GM21723 (cell line): ENCODE data around the gene SF3B2.
"Not testable (repeated sequence)": the region's sequence is repeated elsewhere in the genome, so short reads cannot be mapped to it uniquely, and the experiment has no call there.

Source experiments
- ATAC-seq: cut with Tn5 transposase; IDR thresholded peaks from one replicate; pipeline ENCODE4 v1.9.1; 2021; ENCODE audit warnings: mild to moderate bottlenecking, moderate library complexity; ENCODE audit not compliant: unreplicated experiment

The SF3B2 gene

GRCh38 chr11:66071381-66071801 lies 19.2 kb downstream of the SF3B2 start:
- no peak for ATAC-seq

DNA sequence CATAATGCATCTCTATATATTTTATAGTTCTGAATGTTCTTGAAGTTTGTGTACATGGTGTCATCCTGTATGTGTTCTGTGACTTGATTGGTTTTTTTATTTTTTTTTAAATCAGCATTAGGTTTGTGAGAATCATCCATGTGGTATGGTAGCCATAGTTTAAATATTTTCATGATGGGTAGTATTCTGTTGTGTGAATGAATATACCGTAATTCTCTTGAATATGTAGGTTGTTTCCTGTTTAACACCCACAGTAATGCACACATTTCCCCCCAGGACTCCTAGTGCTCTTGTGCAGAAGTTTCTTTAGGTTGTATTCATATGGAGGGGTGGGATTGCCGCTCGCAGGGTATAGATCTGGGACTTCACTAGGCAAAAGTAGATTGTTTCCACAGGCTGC lies 19.9 kb downstream of the SF3B2 start:
- ATAC-seq = no peak

- no peak for ATAC-seq
Observed at GRCh38 chr11:66072518-66072917, 20.4 kb downstream of the SF3B2 start.

- no peak for ATAC-seq
Observed at GRCh38 chr11:66073669-66074068, 21.5 kb downstream of the SF3B2 start.

GRCh38 chr11:66075273-66075672 lies 23.1 kb downstream of the SF3B2 start:
- ATAC-seq = no peak

GRCh38 chr11:66076561-66076960 lies 24.4 kb downstream of the SF3B2 start:
- no peak for ATAC-seq

GRCh38 chr11:66077927-66078326 lies 25.8 kb downstream of the SF3B2 start:
- ATAC-seq = no peak

DNA sequence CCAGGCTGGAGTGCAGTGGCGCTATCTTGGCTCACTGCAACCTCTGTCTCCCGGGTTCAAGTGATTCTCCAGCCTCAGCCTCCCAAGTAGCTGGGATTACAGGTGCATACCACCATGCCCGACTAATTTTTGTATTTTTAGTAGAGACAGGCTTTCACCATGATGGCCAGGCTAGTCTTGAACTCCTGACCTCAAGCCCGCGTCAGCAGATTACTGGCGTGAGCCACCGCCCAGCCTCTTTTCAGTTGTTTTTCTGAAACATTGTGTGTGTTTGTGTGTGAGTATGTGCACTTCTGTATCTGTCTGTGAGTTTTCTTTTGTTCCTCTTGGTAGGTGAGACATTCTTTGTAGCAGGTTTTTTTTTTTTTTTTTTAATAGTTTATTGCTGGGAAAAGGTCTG lies 26.8 kb downstream of the SF3B2 start:
- not testable (repeated sequence) for ATAC-seq

DNA sequence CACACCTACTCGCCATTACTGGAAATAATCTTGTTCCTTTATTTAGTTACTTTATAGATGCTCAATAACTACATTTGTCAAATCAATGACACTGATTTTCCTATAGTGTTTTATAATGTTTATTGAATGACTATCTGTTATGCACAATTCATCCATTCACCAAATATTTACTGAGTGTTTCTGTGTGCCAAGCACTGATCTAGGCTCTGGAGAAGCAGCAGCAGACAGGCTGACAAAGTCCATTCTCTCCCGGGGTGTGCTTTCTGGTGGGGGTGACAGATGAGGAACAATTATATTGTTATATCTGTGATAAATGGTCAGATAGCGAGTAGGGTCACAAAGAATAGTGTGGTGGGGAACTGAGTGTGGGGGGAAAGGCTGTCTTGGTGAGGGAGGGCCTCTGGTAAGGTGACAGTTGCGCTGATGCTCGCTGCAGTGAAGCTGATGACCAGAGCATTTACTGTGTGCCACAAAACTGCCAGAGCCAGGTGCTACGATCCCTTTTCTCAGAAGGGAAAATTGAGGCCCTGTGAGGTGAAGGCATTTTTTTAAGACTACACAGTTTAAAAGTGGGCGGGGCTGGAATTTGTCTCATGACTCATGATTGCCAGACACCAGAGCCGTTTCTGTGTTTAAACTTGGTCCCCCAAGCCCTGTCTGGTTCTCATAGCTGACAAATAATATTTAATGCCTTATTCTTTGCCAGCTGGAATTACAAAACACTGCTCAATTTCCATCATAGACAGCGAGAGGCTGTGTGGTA lies 28.1 kb downstream of the SF3B2 start:
- no peak for ATAC-seq

DNA sequence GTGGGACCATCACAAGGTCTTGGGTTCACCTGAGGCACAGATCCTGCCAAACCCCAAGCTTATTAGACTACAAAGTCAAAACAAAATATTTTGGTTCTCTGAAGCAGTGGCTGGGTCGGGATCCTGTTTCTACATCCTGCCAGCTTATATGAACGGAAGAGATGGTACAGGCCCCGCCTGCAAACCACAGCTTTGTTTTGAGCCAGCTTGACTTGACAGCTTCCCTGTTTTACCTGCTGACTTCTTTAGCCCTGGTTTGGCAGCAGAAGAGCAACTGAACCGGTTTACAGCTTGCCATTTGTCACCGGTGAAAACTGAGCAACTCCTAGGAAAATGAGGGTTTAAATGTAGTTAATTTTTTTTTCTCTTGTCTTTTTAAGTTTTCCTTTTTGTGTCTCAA lies 29.3 kb downstream of the SF3B2 start:
- ATAC-seq = peak; percentile 63

DNA sequence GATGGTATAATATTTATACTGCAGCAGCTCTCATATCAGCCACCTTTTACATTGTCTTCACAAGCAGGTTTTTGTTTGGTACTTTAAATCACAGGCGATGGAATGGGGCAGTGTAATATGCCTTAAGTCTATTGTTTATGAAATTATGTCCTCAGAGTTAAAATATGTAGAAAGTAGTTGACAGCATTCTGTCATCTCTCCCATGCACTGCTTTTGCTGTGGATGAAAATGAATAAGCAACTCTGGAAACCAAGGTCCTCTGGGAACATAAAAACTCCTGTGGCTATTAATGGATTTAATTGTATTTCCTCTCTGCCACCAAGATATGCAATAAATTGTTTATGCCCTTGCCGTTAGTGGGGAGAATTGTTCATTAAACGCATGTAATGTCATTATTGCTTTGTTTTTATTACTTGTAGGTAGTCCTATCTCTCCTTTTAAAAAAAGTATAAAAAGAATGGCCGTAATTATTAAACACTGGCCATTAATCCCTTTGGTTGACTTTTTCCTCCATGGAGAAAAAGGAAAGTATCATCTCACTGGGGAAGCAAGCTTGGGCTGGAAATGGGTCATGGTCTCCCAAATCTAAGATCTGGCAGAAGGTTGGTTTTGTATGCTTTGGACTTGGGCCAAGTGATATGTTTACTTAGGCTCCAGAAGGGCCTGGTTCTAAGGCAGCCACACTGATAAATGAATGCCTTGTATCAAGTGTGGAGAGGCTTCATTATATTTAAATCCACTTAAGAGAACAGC lies 31.0 kb downstream of the SF3B2 start:
- ATAC-seq = no peak

DNA sequence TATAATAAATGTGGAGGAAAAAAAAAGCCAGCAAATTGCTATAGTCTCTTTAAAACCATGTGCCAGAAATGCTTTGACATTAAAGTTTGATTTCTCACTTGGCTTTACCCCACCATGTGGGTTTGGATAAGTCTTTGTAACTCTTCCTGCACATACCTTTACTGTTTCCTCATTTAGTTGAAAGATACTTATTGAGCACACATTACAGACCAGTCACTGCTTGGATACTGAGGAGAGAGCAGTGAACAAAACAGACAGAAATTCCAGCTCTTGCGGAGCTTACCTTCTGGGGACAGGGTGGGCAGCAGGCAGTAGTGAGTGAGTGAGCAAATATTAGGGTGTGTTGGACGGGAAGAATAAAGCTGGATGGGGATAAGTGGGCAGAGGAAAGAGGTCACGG lies 31.6 kb downstream of the SF3B2 start:
- no peak for ATAC-seq

DNA sequence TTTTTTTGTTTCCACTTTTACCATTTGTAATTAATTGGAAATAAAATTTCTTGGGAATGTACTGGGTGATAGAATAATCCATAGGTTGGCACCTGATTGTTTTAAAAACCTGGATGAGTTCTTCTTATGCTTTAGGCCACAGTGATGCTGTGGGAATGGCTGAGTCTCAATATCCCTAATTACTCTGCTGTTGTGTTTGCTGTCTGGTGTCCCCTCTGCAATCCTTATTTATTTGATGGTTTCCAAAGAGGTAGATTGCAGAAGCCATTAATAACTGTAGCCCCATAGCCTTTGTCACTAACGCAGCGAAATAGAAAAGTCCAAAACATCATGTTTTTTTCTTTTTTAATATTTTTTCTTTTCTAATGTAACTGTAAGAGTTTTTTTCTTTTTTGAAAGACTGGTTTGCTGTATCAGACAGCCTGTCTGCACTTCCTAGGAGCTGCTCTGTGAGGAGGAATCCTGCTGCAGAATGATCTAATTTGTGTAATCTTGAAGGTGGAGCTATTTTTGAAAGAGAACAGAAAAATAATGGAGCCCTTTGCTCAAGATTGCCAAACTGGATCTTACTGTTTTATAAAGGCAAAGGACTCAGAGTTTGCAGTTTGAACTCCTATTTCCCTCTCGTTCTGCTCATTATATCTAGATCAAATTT lies 32.8 kb downstream of the SF3B2 start:
- ATAC-seq = no peak

GRCh38 chr11:66087148-66087908 lies 35.2 kb downstream of the SF3B2 start:
- no peak for ATAC-seq

DNA sequence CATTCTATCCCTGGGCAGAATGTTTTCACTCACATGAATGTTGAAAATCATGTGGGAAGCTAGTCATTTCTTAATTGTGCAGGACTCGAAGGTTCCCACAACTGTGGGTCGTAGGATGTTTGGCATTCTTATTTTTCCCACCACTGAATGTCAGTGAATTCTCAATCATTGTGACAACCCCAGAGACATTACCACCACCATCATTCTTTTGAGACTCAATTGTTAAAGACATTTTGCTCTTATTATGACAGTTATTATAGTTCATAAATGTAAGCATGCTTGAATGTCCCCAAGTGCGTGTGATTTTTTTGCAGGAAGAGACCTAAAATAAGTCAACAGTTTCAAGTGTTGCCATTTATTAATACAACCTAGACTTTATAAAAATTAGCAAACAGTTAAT lies 36.9 kb downstream of the SF3B2 start:
- ATAC-seq = no peak

GRCh38 chr11:66090288-66090687 lies 38.1 kb downstream of the SF3B2 start:
- ATAC-seq = no peak

- not testable (repeated sequence) for ATAC-seq
Observed at GRCh38 chr11:66092125-66092524, 40.0 kb downstream of the SF3B2 start.

DNA sequence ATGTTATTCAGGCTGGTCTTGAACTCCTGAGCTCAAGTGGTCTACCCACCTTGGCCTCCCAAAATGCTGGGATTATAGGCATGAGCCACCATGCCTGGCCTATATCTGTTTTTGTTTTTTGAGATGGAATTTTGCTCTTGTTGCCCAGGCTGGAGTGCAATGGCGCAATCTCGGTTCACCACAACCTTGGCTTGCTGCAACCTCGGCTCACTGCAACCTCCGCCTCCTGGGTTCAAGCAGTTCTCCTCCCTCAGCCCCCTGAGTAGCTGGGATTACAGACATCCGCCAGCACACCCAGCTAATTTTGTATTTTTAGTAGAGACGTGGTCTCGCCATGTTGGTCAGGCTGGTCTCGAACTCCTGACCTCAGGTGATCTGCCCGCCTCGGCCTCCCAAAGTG lies 47.6 kb downstream of the SF3B2 start:
- ATAC-seq = not testable (repeated sequence)

GRCh38 chr11:66100272-66101065 lies 48.3 kb downstream of the SF3B2 start:
- ATAC-seq = peak; percentile 71

GRCh38 chr11:66101066-66101464 lies 48.9 kb downstream of the SF3B2 start:
- ATAC-seq = no peak
